ENCODE measurements around the gene STPG4. TPM values are rescaled to one million over a fixed set of nuclear protein-coding genes. Genes with fewer than 3 reads are reported as not detected.
"Not testable (repeated sequence)": the region's sequence is repeated elsewhere in the genome, so short reads cannot be mapped to it uniquely, and the experiment has no call there.

STPG4 gene
- total and polyA plus RNA-seq, 3 donors from 2014 or later: 3.0 to 19.4 (median 8.5) TPM

GRCh38 chr2:47127862-47128543, 27.1 kb downstream of the STPG4 start:
- Histone ChIP-seq H3K4me1 (no peaks in the 10 kb centered on the region), H3K27ac (no peak overlapping the region), H3K27me3 (no peaks in the 10 kb centered on the region), H3K36me3 (ENCODE audit: low read depth, missing control alignments) (no peaks in the 10 kb centered on the region), H3K4me3 (no peak overlapping the region), H3K9me3 (no peaks in the 10 kb centered on the region)
- TF ChIP-seq POLR2A (IDR thresholded peaks at IDR 0.05) (no peak), CTCF (IDR thresholded peaks at IDR 0.05) (no peak)
- intact Hi-C loops (cut with DNase I; ENCODE audit: low total_unique reads): no loop called here
- DNase-seq: no peak
- 78 to 97% methylated on average over 5 to 7 of the region's 7 CpGs for WGBS, 2 donors

GRCh38 chr2:47126783-47127182, 28.3 kb downstream of the STPG4 start:
- Histone ChIP-seq H3K27me3 (no peaks in the 10 kb centered on the region), H3K27ac (no peak overlapping the region), H3K9me3 (no peaks in the 10 kb centered on the region), H3K4me1 (no peaks in the 10 kb centered on the region), H3K36me3 (ENCODE audit: low read depth, missing control alignments) (no peaks in the 10 kb centered on the region), H3K4me3 (no peak overlapping the region)
- 86 to 89% methylated on average over 3 of the region's 3 CpGs for WGBS, 2 donors
- no peak for DNase-seq
- TF ChIP-seq POLR2A (IDR thresholded peaks at IDR 0.05) (no peak), CTCF (IDR thresholded peaks at IDR 0.05) (no peak)
- intact Hi-C loops (cut with DNase I; ENCODE audit: low total_unique reads): no loop called here

GRCh38 chr2:47124740-47125139, 30.4 kb downstream of the STPG4 start:
- H3K4me1 ChIP-seq; H3K36me3 ChIP-seq (ENCODE audit: low read depth, missing control alignments); intact Hi-C loops (cut with DNase I; ENCODE audit: low total_unique reads); H3K27ac ChIP-seq; H3K4me3 ChIP-seq; DNase-seq; H3K27me3 ChIP-seq; H3K9me3 ChIP-seq: not testable (repeated sequence)
- 79 to 82% methylated on average over 4 of the region's 4 CpGs for WGBS, 2 donors

- H3K27ac ChIP-seq; H3K4me3 ChIP-seq; H3K36me3 ChIP-seq (ENCODE audit: low read depth, missing control alignments); DNase-seq; intact Hi-C loops (cut with DNase I; ENCODE audit: low total_unique reads); H3K4me1 ChIP-seq; H3K27me3 ChIP-seq; H3K9me3 ChIP-seq: not testable (repeated sequence)
- WGBS, 2 donors: 75 to 93% methylated on average over 5 of the region's 5 CpGs
These were observed 34.7 kb downstream of the STPG4 start for GRCh38 chr2:47120424-47120823.

- H3K27ac ChIP-seq: no peak overlapping the region
- no peak for DNase-seq
- no peaks in the 10 kb centered on the region for H3K27me3 ChIP-seq
- H3K9me3 ChIP-seq: no peaks in the 10 kb centered on the region
- intact Hi-C loops (cut with DNase I; ENCODE audit: low total_unique reads): no loop called here
- H3K4me3 ChIP-seq: no peak overlapping the region
- no peaks in the 10 kb centered on the region for H3K4me1 ChIP-seq
- TF ChIP-seq CTCF (IDR thresholded peaks at IDR 0.05): no peak
- TF ChIP-seq POLR2A (IDR thresholded peaks at IDR 0.05): no peak
- 22 to 51% methylated on average over 2 of the region's 2 CpGs for WGBS, 2 donors
- H3K36me3 ChIP-seq (ENCODE audit: low read depth, missing control alignments): no peaks in the 10 kb centered on the region
These were observed 36.1 kb downstream of the STPG4 start for GRCh38 chr2:47119001-47119400.

GRCh38 chr2:47118581-47118980, 36.5 kb downstream of the STPG4 start:
- no peak overlapping the region for H3K4me3 ChIP-seq
- intact Hi-C loops (cut with DNase I; ENCODE audit: low total_unique reads): no loop called here
- no peak overlapping the region for H3K27ac ChIP-seq
- H3K9me3 ChIP-seq: no peaks in the 10 kb centered on the region
- no peak for TF ChIP-seq POLR2A (IDR thresholded peaks at IDR 0.05)
- TF ChIP-seq CTCF (IDR thresholded peaks at IDR 0.05): no peak
- no peak for DNase-seq
- no peaks in the 10 kb centered on the region for H3K4me1 ChIP-seq
- 15 to 26% methylated on average over 2 of the region's 2 CpGs for WGBS, 2 donors
- no peaks in the 10 kb centered on the region for H3K27me3 ChIP-seq
- H3K36me3 ChIP-seq (ENCODE audit: low read depth, missing control alignments): no peaks in the 10 kb centered on the region
